ENCODE measurements around the gene PCDHGA5.

DNA sequence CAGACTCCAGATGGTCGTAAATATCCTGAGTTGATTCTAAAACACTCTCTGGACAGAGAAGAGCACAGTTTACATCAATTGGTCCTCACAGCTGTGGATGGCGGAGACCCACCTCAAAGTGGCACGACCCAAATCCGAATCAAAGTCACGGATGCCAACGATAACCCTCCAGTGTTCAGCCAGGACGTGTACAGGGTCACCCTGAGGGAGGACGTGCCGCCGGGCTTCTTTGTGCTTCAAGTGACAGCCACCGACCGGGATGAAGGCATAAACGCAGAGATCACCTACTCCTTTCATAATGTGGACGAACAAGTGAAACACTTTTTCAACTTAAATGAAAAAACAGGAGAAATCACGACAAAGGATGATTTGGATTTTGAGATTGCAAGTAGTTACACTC is 3.3 kb upstream of the PCDHGA5 start:
- TF ChIP-seq, protein P1, sequence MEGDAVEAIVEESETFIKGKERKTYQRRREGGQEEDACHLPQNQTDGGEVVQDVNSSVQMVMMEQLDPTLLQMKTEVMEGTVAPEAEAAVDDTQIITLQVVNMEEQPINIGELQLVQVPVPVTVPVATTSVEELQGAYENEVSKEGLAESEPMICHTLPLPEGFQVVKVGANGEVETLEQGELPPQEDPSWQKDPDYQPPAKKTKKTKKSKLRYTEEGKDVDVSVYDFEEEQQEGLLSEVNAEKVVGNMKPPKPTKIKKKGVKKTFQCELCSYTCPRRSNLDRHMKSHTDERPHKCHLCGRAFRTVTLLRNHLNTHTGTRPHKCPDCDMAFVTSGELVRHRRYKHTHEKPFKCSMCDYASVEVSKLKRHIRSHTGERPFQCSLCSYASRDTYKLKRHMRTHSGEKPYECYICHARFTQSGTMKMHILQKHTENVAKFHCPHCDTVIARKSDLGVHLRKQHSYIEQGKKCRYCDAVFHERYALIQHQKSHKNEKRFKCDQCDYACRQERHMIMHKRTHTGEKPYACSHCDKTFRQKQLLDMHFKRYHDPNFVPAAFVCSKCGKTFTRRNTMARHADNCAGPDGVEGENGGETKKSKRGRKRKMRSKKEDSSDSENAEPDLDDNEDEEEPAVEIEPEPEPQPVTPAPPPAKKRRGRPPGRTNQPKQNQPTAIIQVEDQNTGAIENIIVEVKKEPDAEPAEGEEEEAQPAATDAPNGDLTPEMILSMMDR (IDR thresholded peaks at IDR 0.05), result no peak
- TF ChIP-seq POLR2AphosphoS5 (IDR thresholded peaks at IDR 0.05), result no peak

All from upper lobe of left lung (tissue), 4 donors.